Measurements from ENCODE around the gene TOLLIP.

Gene TOLLIP

DNA sequence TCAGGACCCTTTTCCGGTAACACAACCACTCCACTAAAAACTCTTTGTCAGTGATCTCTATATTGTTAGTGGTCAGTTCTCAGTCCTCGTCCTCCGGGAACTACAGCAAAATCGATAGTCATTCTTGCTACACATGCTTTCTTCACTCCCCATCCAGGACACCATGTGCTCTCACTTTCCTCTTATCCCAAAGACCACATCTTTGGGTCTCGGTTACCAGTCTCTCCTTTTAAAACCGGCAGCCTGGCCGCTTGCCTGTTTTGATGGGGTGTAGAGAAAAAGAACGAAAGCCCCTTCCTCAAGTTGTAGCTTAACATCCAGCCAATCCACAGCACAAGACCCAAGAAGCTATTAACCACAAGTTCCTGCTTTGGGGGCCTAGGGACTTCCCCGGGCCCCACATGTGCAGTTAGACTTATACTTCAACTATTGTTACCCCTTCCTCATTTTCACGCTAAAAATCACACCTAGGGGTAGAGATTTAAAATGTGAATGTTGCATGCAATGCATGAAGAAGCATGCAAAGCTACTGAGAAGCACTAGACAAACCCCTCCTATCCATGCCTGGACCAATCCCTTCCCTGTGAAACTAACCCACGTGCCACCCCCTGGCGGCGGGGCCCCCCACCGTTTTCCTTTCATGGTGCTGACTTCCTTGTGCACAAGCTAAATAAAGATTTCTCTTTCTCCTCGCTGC, 1.5 kb upstream of the TOLLIP start:
- DNase-seq (ENCODE audit: low spot score), result no peak

- DNase-seq (ENCODE audit: low spot score), result no peak
Observed at GRCh38 chr11:1310318-1310687, 871 bp upstream of the TOLLIP start.

DNA sequence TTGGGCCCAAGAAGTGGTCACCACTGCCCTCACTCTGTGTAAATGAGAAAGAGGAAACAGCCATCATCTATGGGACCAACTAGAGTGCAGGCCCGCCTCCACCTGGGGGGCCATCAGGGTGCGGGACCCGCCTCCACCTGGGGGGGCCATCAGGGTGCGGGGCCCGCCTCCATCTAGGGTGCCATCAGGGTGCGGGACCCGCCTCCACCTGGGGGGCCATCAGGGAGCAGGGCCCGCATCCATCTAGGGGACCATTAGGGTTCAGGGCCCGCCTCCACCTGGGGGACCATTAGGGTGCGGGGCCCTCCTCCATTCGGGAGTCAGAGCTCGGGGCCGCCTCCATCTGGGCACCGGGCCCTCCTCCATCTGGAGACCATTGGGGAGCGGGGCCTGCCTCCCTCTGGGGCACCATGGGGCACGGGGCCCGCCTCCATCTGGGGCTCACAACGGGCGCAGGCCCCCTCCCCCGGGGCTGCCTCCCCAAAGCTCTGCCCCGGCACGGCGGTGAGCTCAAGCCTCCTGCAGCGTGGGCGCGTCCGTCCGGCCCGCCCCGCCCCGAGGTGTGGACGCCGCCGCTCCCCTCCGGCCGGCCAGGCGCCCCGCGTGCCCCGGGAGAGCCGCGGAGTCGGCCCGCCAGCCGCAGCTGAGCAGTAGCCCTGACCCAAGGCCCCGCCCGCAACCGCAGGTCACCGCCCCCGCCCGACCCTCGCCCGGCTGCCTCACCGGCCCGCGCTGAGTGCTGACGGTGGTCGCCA, 512 bp downstream of the TOLLIP start:
- no peak for DNase-seq (ENCODE audit: low spot score)

- peak; percentile 41 for DNase-seq (ENCODE audit: low spot score)
Observed at GRCh38 chr11:1307998-1308742, 1.3 kb downstream of the TOLLIP start.

DNA sequence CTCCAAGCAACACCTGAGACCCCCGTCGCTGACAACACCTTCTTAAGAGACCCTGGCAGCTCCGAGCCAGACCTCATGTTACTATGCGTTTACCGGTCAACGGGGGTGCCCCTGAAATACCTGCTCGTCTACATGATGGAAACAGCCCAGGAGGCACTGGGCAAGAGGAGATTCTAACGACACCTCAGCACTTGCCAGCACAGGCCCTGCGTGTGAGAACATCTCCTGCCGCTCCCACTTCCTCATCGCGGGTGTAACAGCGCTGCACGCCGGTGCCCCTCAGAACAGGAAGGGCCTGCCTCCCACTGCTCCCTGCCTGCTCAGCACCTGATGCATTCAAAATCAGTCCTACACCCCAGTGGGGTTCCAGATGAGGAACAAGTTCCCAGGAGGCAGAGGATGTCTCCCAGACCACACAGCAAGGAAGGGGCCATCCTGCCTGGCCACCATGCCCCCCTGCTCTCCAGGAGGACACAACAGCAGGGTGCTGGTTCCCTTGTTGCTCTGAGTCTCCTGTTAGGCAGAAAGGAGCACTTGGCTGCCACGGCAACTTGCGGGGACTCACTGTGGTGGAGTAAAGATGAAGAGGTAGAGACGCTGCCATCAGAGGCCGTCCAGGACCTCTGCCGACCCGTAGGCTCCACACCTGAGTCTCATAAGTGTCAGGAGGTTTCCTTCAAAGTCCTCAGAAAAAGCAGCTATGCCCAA, 2.1 kb downstream of the TOLLIP start:
- DNase-seq (ENCODE audit: low spot score), result no peak

DNA sequence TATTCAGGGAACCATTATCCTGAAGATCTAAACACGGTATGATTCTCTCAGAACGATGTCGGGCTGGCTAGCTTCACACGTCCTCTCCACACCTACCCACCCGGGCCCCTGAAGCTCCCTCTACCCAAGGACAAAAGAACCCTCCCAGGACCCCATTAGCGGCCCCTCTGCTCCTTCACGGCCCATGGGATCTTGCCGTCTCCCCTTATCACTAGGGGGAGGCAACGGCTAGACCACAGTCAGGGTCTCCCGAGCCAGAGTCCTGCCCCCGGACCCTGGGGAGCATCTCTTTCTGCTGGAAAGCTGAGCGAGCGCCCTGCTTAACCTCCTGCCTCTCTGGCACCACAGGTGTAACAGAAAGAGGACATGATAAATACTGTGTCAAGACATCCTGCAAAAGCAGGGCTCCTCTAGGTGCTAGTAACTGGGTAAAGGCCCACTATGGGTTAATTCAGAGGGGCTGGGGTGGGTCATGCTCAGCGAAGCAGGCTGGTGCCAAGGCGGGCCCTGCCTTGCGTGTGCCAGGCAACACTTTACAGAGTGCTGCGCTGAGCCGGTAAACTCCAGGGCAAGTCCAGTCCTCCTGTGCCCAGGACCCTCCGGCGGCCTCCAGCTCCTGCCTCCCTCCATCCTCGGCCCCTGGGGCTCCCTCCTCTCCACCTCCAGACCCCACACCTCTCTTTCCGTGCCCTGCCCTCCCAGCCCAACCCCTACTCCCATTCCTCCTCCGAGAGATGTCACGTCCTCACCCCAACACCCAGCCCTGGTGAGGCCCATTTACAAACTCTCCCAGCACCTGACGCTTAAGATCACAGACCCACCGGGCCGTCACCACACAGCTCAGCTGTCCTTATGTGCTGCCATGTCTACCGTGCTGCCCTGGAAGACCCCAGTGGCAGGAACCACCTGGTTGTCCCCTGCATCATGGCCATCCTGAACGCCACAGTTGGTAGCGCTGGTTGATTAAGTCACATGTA, 3.0 kb downstream of the TOLLIP start:
- DNase-seq (ENCODE audit: low spot score), result no peak

- peak; percentile 70 for DNase-seq (ENCODE audit: low spot score)
Observed at GRCh38 chr11:1305501-1306056, 3.9 kb downstream of the TOLLIP start.

DNA sequence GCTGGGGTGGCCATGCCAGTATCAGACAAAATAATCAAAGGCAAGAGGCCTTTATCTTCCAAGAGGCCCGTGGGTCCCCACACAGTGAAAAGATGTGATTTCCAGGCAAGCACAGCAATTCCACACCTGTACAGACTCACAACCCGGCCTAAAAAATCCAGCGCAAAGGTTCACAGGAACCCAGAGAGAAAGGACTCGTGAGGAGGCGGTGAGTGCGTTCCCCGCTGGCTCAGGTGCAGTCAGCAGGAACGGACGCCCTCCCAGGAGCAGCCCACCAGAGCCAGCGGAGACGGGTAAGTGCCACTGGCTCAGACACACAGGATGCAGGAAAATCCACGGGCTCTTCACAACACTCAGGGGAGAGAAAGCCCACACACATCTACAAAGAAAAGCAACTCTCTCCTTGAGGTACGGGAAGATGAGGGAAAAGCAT, 4.4 kb downstream of the TOLLIP start:
- peak; percentile 20 for DNase-seq (ENCODE audit: low spot score)

DNA sequence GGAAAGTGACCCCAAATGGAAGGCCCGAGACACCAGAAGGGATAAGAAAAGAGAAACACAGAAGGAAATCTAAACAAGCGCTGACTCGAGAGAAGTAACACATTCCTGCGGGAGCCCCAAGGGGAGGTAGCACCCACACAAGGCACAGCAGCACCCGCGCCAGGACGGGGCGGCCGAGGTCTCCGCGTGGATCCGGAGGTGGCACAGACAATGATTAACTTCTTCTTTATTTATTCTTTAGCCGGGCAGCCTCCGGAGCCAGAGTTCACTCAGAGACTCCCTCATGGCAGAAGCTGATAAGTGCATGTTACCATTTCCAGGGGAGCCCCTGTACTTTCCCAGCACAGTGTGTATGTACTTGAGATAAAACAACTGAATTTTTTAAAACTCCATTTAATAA, 5.1 kb downstream of the TOLLIP start:
- DNase-seq (ENCODE audit: low spot score), result peak; percentile 70

- no peak for DNase-seq (ENCODE audit: low spot score)
Observed at GRCh38 chr11:1303973-1304372, 5.5 kb downstream of the TOLLIP start.

GRCh38 chr11:1303126-1303821, 6.2 kb downstream of the TOLLIP start:
- peak; percentile 87 for DNase-seq (ENCODE audit: low spot score)

- no peak for DNase-seq (ENCODE audit: low spot score)
Observed at GRCh38 chr11:1302461-1303125, 6.8 kb downstream of the TOLLIP start.

DNA sequence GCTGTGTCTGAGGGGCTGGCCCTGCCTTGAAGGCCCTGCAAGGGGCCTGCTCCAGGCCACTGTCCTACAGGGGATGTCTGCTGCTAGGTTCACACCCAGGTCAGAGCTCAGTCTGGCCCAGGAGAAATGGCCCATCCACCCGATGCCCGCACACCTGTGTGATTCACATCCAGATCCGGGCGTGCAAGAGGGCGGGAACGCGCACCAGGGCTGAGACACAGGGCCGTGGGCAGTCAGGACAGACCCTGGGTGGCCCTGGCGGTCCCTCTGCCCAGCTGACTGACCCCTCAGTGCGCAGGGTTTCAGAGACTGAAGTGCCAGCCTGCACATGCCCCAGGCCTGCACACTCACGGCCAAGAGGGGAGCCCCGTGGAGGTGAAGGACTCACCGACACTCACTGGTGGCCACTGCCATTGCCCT, 7.4 kb downstream of the TOLLIP start:
- no peak for DNase-seq (ENCODE audit: low spot score)

- no peak for DNase-seq (ENCODE audit: low spot score)
Observed at GRCh38 chr11:1301220-1302000, 8.0 kb downstream of the TOLLIP start.

DNA sequence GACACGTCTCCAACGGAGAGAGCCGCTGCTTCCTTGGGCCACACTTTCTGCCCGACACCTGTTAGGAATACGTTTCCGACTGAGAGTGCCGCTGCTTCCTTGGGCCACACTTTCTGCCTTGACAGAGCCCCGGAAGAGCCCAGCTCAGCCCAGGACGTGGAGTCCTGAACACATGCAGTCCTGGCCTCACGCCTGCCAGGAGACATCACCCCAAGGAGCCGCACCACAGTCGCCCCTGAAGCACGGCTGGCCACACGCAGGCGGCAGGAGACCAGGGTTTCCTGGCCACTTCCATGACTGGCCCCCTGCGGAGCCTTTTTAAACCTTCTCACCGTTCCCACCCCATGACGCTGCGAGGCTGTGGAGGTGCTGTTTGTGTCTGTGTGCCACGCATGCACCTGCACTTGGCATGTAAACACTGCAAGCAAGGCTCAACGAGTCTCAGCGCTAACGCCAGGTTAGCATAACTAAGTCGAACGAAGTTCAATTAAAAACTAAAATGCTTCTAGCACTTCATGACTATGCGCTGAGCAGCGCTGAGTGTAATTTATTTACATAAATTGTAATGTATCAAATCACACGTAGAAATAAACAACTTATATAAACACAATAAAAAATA, 8.8 kb downstream of the TOLLIP start:
- peak; percentile 44 for DNase-seq (ENCODE audit: low spot score)

DNA sequence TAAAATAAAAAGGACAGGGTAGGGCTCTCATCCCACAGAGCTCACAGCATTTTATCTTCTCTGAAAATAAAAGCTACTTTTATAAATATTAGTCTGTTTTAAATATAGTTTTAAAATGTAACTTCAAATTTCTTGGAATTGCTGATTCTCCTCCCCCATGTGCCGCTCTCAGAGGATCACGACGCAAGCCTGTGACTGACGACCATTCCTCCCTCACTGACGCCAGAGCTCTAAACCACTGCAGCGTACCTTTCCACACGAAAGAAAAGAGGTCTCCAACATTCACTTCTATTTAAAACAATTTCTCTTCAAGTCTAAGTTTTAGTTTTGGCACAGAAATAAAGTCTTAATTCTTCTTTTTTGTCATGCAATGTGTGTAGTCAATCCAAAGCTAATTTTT, 9.3 kb downstream of the TOLLIP start:
- no peak for DNase-seq (ENCODE audit: low spot score)

DNA sequence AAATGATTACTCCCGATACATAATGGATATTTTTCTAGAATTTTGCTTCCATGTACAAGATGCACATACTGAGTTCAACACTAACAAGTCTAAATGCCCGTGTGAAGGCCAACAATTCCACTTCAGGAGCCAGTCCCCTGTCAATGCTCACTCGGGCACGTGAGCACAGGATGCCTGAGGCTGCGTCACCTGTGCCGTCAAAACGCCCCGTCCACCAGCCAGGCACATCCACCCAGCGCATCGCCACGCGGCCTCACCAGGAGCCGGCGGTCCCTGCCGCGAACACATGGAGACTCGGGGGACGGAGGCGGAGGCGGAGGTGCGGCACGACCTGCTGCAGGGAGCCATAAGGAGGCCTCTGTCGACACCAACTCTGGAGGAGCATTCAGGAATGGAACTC, 9.8 kb downstream of the TOLLIP start:
- DNase-seq (ENCODE audit: low spot score), result no peak
